GM12801 (cell line): ENCODE results near the gene IL13RA1.

ENCODE experiments used
- CTCF ChIP-seq: IDR thresholded peaks from one replicate; pipeline ENCODE4 v1.5.1; 2011; ENCODE audit warnings: control low read depth; ENCODE audit not compliant: insufficient read length; ENCODE audit errors: extremely low read depth

The IL13RA1 gene

GRCh38 chrX:118734909-118735308 lies 7.5 kb downstream of the IL13RA1 start:
- TF ChIP-seq CTCF = no peak

- TF ChIP-seq CTCF = no peak
These were observed 9.1 kb downstream of the IL13RA1 start for GRCh38 chrX:118736394-118737010.

- no peak for TF ChIP-seq CTCF
These were observed 12.2 kb downstream of the IL13RA1 start for GRCh38 chrX:118739577-118739976.

- TF ChIP-seq CTCF = no peak
These were observed 13.0 kb downstream of the IL13RA1 start for GRCh38 chrX:118740276-118740889.

GRCh38 chrX:118742176-118742575 lies 14.8 kb downstream of the IL13RA1 start:
- no peak for TF ChIP-seq CTCF

- TF ChIP-seq CTCF = no peak
These were observed 18.2 kb downstream of the IL13RA1 start for GRCh38 chrX:118745570-118745969.

GRCh38 chrX:118751950-118752783 lies 24.8 kb downstream of the IL13RA1 start:
- no peak for TF ChIP-seq CTCF
